CD14-positive monocyte (primary cell): ENCODE measurements around the gene SLC9A7. TPM values are rescaled to one million over a fixed set of nuclear protein-coding genes. Genes with fewer than 3 reads are reported as not detected.
A peak's percentile ranks its signal among the peaks of the same experiment; 100 is the strongest.

ENCODE experiments used
- DNase-seq, 3 donors: peaks; one replicate each; pipeline ENCODE4 v3.0.0-alpha.2; 2011 to 2022
- H2AFZ ChIP-seq: 2 replicates; pipeline ENCODE4 v1.6.0; 2012; ENCODE audit warnings: mild to moderate bottlenecking, low read depth, low read length, inconsistent platforms; ENCODE audit not compliant: insufficient read depth, poor library complexity, severe bottlenecking
- H3K27ac ChIP-seq, 2 donors: 1 replicate in 1 of 2; 2 replicates in 1 of 2; pipeline ENCODE4 v1.5.1; 2012 to 2013; ENCODE audit warnings: low read length in 2 of 2, control low read depth in 1 of 2, inconsistent platforms in 1 of 2, low read depth in 1 of 2, mild to moderate bottlenecking in 1 of 2
- H3K27me3 ChIP-seq, 2 donors: one replicate each; pipeline versions ENCODE4 v1.6.0 to v1.6.1; 2011 to 2013; ENCODE audit warnings: low read length in 2 of 2; ENCODE audit not compliant: control insufficient read depth in 2 of 2, insufficient read depth in 2 of 2
- H3K36me3 ChIP-seq, 2 donors: replicated peaks in 1 of 2; 1 replicate in 1 of 2; 2 replicates in 1 of 2; pipeline versions ENCODE4 v1.5.1 to v1.6.1; 2012 to 2013; ENCODE audit warnings: low read length in 2 of 2, control low read depth in 1 of 2, inconsistent platforms in 1 of 2, mild to moderate bottlenecking in 1 of 2; ENCODE audit not compliant: insufficient read depth in 2 of 2, control insufficient read depth in 1 of 2
- H3K4me1 ChIP-seq, 2 donors: 1 replicate in 1 of 2; 2 replicates in 1 of 2; pipeline versions ENCODE4 v1.5.1 to v1.6.1; 2012 to 2013; ENCODE audit warnings: low read length in 2 of 2, control low read depth in 1 of 2, inconsistent platforms in 1 of 2, mild to moderate bottlenecking in 1 of 2, moderate library complexity in 1 of 2; ENCODE audit not compliant: insufficient read depth in 2 of 2, control insufficient read depth in 1 of 2
- H3K4me2 ChIP-seq: replicated peaks from 2 replicates; pipeline ENCODE3; 2012; ENCODE audit warnings: low read length, moderate library complexity, mild to moderate bottlenecking; ENCODE audit not compliant: poor library complexity, severe bottlenecking; ENCODE audit errors: extremely low read depth
- H3K4me3 ChIP-seq, 3 experiments: fragments of 200-600 bp in 1 of 3; sonication (generic) in 1 of 3; replicated peaks in 1 of 3; 1 replicate in 2 of 3; 2 replicates in 1 of 3; pipeline ENCODE4 v1.5.1; 2011 to 2013; ENCODE audit warnings: low read length in 3 of 3, mild to moderate bottlenecking in 3 of 3, control low read depth in 2 of 3, low read depth in 2 of 3, inconsistent platforms in 1 of 3, moderate library complexity in 1 of 3
- H3K79me2 ChIP-seq: 2 replicates; pipeline ENCODE4 v1.6.0; 2012; ENCODE audit warnings: mild to moderate bottlenecking, control low read depth, inconsistent platforms, low read length, moderate library complexity; ENCODE audit not compliant: insufficient read depth
- H3K9ac ChIP-seq: 2 replicates; pipeline ENCODE4 v1.6.0; 2017; ENCODE audit warnings: low read length, mild to moderate bottlenecking; ENCODE audit not compliant: insufficient read depth, poor library complexity, severe bottlenecking
- H3K9me3 ChIP-seq, 2 donors: replicated peaks in 1 of 2; 1 replicate in 1 of 2; 2 replicates in 1 of 2; pipeline versions ENCODE4 v1.5.1 to v1.6.1; 2012 to 2013; ENCODE audit warnings: low read length in 2 of 2, control low read depth in 1 of 2; ENCODE audit not compliant: control insufficient read depth in 1 of 2, insufficient read depth in 1 of 2
- H4K20me1 ChIP-seq: 2 replicates; pipeline ENCODE4 v1.6.0; 2012; ENCODE audit warnings: mild to moderate bottlenecking, low read length, control low read depth, moderate library complexity; ENCODE audit not compliant: insufficient read depth
- H3K27ac Mint-ChIP-seq, 7 donors: one replicate each; pipeline ENCODE4 v1.8.0; 2020; ENCODE audit warnings: mild to moderate bottlenecking in 7 of 7, mixed read lengths in 7 of 7, moderate library complexity in 6 of 7, inconsistent platforms in 2 of 7
- H3K27me3 Mint-ChIP-seq, 3 donors: one replicate each; pipeline ENCODE4 v1.8.0; 2021 to 2022; ENCODE audit warnings: low read depth in 3 of 3, mild to moderate bottlenecking in 3 of 3, mixed read lengths in 3 of 3, moderate library complexity in 3 of 3, inconsistent platforms in 1 of 3
- H3K36me3 Mint-ChIP-seq, 2 donors: one replicate each; pipeline ENCODE4 v1.8.0; 2020; ENCODE audit warnings: mixed read lengths in 2 of 2, inconsistent platforms in 1 of 2, mild to moderate bottlenecking in 1 of 2
- H3K4me1 Mint-ChIP-seq: one replicate; pipeline ENCODE4 v1.8.0; 2020; ENCODE audit warnings: mild to moderate bottlenecking, mixed read lengths
- H3K4me3 Mint-ChIP-seq, 2 donors: one replicate each; pipeline ENCODE4 v1.8.0; 2020; ENCODE audit warnings: mild to moderate bottlenecking in 2 of 2, mixed read lengths in 2 of 2, moderate library complexity in 1 of 2
- H3K9me3 Mint-ChIP-seq, 7 donors: one replicate each; pipeline ENCODE4 v1.8.0; 2020 to 2022; ENCODE audit warnings: mixed read lengths in 7 of 7, mild to moderate bottlenecking in 6 of 7, moderate library complexity in 6 of 7, inconsistent platforms in 2 of 7
- WGBS: methylation state at CpG from one replicate; pipeline ENCODE4 v1.1.5; 2013; ENCODE audit warnings: missing lambda C conversion rate; ENCODE audit not compliant: insufficient coverage; 5-methylcytosine and 5-hydroxymethylcytosine counted together
- intact Hi-C, 2 donors: fragments of 100-400 bp; cut with micrococcal nuclease; formaldehyde crosslinking; loops; one replicate each; pipeline versions ENCODE4 v1.15.0 to v1.15.1; 2023
- polyA plus RNA-seq, 3 donors: library from polyadenylated mRNA; depleted of rRNA in 1 of 3; unstranded in 2 of 3; stranded (reverse) in 1 of 3; fragments of 300-500 nt in 2 of 3; fragments of >200 nt in 1 of 3; fragmentation: Illumina TruSeq in 2 of 3; gene quantifications; 1 replicate in 2 of 3; 2 replicates in 1 of 3; pipeline ENCODE4 v1.2.3, GENCODE V29; 2012 to 2021
- TF ChIP-seq, protein P1 (sequence below): fragments of 200-600 bp; IDR thresholded peaks from one replicate; pipeline ENCODE4 v1.8.0; 2022; ENCODE audit warnings: antibody characterized with exemption, mild to moderate bottlenecking

The SLC9A7 gene
- polyA plus RNA-seq, 3 donors = 0.73 to 2.0 (median 1.0) TPM

DNA sequence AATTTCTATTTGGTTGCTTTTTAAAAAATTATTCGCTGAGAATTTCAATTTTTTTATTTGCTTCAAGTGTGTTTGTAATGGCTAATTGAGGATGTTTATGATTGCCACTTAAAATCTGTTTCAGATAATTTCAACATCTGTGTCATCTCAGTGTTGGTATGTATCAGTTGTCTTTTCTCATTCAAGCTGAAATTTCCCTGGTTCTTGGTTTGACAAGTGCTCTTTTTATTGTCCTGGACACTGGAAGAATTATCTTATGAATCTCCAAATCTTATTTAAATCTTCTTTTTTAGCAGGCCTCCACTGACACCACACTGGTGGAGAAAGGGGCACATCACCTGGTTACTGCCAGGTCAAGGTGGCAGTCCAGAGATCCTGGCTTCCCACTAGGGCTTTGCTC lies 163.8 kb downstream of the SLC9A7 start:
- TF ChIP-seq, protein P1, sequence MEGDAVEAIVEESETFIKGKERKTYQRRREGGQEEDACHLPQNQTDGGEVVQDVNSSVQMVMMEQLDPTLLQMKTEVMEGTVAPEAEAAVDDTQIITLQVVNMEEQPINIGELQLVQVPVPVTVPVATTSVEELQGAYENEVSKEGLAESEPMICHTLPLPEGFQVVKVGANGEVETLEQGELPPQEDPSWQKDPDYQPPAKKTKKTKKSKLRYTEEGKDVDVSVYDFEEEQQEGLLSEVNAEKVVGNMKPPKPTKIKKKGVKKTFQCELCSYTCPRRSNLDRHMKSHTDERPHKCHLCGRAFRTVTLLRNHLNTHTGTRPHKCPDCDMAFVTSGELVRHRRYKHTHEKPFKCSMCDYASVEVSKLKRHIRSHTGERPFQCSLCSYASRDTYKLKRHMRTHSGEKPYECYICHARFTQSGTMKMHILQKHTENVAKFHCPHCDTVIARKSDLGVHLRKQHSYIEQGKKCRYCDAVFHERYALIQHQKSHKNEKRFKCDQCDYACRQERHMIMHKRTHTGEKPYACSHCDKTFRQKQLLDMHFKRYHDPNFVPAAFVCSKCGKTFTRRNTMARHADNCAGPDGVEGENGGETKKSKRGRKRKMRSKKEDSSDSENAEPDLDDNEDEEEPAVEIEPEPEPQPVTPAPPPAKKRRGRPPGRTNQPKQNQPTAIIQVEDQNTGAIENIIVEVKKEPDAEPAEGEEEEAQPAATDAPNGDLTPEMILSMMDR = no peak
- Histone ChIP-seq H3K4me1 (peaks cover 6 to 8% of the 10 kb centered on the region in 2 donors), H3K4me3 (no peak overlapping the region), H4K20me1 (no peaks in the 10 kb centered on the region), H3K9me3 (no peaks in the 10 kb centered on the region), H3K79me2 (no peaks in the 10 kb centered on the region), H3K36me3 (no peaks in the 10 kb centered on the region), H3K4me2 (no peak overlapping the region), H3K9ac (no peak overlapping the region), H2AFZ (no peak overlapping the region), H3K27ac (no peak overlapping the region), H3K27me3 (no peaks in the 10 kb centered on the region)
- H3K9me3 Mint-ChIP-seq = peaks cover 0 to 3% (median 0%) of the 10 kb centered on the region in 7 donors
- intact Hi-C loops = no loop called here
- peaks cover 0 to 4% (median 0%) of the 10 kb centered on the region in 3 donors for H3K27me3 Mint-ChIP-seq
- no peak overlapping the region for H3K27ac Mint-ChIP-seq
- no peak for DNase-seq
- H3K36me3 Mint-ChIP-seq = no peaks in the 10 kb centered on the region
- H3K4me3 Mint-ChIP-seq = no peak overlapping the region
- peaks cover 8% of the 10 kb centered on the region for H3K4me1 Mint-ChIP-seq
- no CpG with 5 or more reads among the region's 1 CpG for WGBS

DNA sequence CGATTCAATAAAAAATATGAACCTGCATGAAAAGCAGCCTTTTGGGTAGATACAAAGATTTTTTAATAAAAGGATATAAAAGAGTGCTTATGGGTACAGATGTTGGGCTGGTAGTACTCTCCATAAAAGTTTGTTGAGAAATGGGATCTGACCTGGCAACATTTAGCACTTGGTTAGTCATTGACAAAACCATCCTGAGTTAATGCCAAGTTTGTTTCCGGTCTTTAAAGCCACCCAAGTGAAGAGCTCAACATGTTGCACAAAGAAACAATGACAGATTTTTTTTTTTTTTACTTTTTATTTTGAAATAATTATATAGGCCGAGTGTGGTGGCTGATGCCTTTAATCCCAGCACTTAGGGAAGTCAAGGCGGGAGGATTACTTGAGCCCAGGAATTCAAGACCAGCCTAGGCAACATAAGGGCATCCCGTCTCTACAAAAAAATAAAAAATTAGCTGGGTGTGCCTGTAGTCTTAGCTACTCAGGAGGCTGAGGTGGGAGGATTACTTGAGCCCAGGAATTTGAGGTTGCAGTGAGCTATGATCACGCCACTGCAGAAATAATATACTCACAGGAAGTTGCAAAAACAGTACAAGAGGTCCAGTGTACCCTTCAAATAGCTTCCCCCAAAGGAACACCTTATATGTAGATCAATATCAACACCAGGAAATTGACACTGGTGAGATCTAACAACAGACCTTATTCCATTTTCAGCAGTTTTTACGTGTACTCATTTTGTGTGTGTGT lies 168.8 kb downstream of the SLC9A7 start:
- no peak overlapping the region for H2AFZ ChIP-seq
- Mint-ChIP-seq H3K27me3 (peaks cover 0 to 9% (median 2%) of the 10 kb centered on the region in 3 donors), H3K9me3 (no peaks in the 10 kb centered on the region), H3K4me3 (no peak overlapping the region), H3K27ac (peak overlapping the region in 1 of 7 donors; percentile 6), H3K4me1 (peaks cover 18% of the 10 kb centered on the region), H3K36me3 (no peaks in the 10 kb centered on the region)
- intact Hi-C loops = loop anchor here in 1 of 2 donors (5.0 kb wide), 1 partner anchor 37 kb away; no protein-coding TSS in a partner anchor
- H3K36me3 ChIP-seq = no peaks in the 10 kb centered on the region
- no peaks in the 10 kb centered on the region for H3K9me3 ChIP-seq
- no peaks in the 10 kb centered on the region for H3K27me3 ChIP-seq
- peaks cover 16 to 18% of the 10 kb centered on the region in 2 donors for H3K4me1 ChIP-seq
- no peak overlapping the region for H3K9ac ChIP-seq
- H3K4me3 ChIP-seq = no peak overlapping the region
- TF ChIP-seq, protein P1 = no peak
- no peaks in the 10 kb centered on the region for H4K20me1 ChIP-seq
- DNase-seq = no peak
- H3K27ac ChIP-seq = no peak overlapping the region
- no peak overlapping the region for H3K4me2 ChIP-seq
- no peaks in the 10 kb centered on the region for H3K79me2 ChIP-seq
- WGBS = no CpG with 5 or more reads among the region's 7 CpGs
